DND-41 (cell line): ENCODE results near the gene ASIC3.

Experiments
- CTCF ChIP-seq: IDR thresholded peaks from 2 replicates; pipeline ENCODE4 v1.5.1; 2012; ENCODE audit warnings: borderline replicate concordance, low read length, moderate library complexity, mild to moderate bottlenecking; ENCODE audit not compliant: poor library complexity, severe bottlenecking; ENCODE audit errors: extremely low read depth
- EZH2 ChIP-seq: IDR thresholded peaks from 3 replicates; pipeline ENCODE4 v1.6.1; 2012; ENCODE audit warnings: borderline replicate concordance, low read depth, mild to moderate bottlenecking, moderate library complexity, low read length, inconsistent platforms; ENCODE audit not compliant: severe bottlenecking

DNA sequence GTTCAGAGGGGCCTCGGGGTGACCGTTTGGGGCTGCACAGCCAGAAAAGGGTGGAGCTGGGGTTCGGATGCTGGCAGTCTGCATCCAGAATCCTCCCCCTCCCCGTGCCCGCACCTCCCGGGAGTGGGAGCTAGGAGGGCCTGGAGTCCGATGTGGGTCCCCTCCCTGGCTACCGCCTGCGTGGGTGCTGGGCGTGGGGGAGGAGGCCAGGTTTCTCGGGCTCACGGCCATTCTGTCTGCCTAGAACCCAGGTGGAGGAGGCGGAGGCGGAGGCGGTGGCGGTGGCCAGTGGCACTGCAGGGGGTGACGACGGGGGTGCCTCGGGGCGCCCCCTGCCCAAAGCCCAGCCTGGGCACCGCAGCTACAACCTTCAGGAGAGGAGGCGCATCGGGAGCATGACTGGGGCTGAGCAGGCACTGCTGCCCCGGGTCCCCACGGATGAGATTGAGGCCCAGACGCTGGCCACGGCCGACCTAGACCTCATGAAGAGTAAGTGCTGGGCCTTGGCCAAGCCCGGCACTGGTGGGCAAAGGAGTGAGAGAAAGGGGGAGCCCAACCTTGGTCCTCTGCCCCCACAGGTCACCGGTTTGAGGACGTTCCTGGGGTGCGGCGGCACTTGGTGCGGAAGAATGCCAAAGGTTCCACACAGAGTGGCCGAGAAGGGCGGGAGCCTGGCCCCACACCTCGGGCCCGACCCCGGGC, 18.1 kb downstream of the ASIC3 start:
- TF ChIP-seq EZH2 (no peak), CTCF (no peak)
